Nephron (organoid): ENCODE measurements around the gene SYNGR2.

Experiments used
- H3K27ac Mint-ChIP-seq, 3 experiments: 2 replicates each; pipeline ENCODE4 v1.8.0; 2020; ENCODE audit warnings: mixed read lengths in 3 of 3, mild to moderate bottlenecking in 2 of 3, moderate library complexity in 1 of 3
- H3K27me3 Mint-ChIP-seq: 2 replicates; pipeline ENCODE4 v1.8.0; 2021; ENCODE audit warnings: low read depth, mild to moderate bottlenecking, moderate library complexity, mixed read lengths
- H3K36me3 Mint-ChIP-seq: 2 replicates; pipeline ENCODE4 v1.8.0; 2020; ENCODE audit warnings: low read depth, mixed read lengths
- H3K4me1 Mint-ChIP-seq: 2 replicates; pipeline ENCODE4 v1.8.0; 2020; ENCODE audit warnings: mixed read lengths
- H3K4me3 Mint-ChIP-seq, 3 experiments: 2 replicates each; pipeline ENCODE4 v1.8.0; 2020; ENCODE audit warnings: mild to moderate bottlenecking in 3 of 3, mixed read lengths in 3 of 3, moderate library complexity in 2 of 3
- H3K9me3 Mint-ChIP-seq: 2 replicates; pipeline ENCODE4 v1.8.0; 2020; ENCODE audit warnings: mixed read lengths
- TF ChIP-seq, protein P1 (sequence below), 3 experiments: fragments of 200-600 bp; sonication (generic); IDR thresholded peaks; one replicate each; pipeline ENCODE4 v1.5.0; 2021; ENCODE audit warnings: antibody characterized with exemption in 3 of 3; ENCODE audit not compliant: unreplicated experiment in 3 of 3

The SYNGR2 gene

DNA sequence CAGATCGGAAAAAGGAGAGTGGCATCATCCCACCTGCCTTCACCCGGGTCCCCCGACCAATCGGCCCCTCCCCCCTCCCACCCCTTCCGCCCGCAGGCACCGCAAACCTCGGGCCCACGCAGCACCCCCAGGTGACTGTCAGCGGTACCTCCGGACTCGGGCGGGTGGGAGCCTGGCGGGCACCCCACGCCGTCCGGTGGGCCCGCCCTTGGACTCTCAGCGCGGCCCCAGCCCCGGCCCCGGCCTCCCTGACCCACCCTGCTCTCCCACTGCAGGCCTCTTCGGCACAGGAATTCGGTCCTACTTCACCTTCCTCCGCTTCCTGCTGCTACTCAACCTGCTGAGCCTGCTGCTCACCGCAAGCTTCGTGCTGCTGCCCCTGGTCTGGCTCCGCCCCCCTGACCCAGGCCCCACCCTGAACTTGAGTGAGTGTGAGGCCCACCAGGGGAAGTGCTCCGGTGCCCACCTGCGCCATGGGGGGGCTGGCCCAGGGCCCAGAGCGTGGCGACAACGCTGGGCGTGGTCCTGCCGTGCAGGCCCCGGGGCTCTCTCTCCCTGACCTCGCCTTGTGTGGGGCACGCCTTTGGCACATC lies 36.2 kb upstream of the SYNGR2 start:
- Mint-ChIP-seq H3K36me3 (no peaks in the 10 kb centered on the region), H3K4me1 (peaks cover 14% of the 10 kb centered on the region), H3K27me3 (peaks cover 30% of the 10 kb centered on the region), H3K4me3 (peak overlapping the region in 2 of 3 experiments; percentile 16 to 59), H3K9me3 (no peaks in the 10 kb centered on the region), H3K27ac (no peak overlapping the region)
- TF ChIP-seq, protein P1, sequence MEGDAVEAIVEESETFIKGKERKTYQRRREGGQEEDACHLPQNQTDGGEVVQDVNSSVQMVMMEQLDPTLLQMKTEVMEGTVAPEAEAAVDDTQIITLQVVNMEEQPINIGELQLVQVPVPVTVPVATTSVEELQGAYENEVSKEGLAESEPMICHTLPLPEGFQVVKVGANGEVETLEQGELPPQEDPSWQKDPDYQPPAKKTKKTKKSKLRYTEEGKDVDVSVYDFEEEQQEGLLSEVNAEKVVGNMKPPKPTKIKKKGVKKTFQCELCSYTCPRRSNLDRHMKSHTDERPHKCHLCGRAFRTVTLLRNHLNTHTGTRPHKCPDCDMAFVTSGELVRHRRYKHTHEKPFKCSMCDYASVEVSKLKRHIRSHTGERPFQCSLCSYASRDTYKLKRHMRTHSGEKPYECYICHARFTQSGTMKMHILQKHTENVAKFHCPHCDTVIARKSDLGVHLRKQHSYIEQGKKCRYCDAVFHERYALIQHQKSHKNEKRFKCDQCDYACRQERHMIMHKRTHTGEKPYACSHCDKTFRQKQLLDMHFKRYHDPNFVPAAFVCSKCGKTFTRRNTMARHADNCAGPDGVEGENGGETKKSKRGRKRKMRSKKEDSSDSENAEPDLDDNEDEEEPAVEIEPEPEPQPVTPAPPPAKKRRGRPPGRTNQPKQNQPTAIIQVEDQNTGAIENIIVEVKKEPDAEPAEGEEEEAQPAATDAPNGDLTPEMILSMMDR (IDR thresholded peaks at IDR 0.05; ENCODE audit: unreplicated experiment in 3 of 3) = no peak

DNA sequence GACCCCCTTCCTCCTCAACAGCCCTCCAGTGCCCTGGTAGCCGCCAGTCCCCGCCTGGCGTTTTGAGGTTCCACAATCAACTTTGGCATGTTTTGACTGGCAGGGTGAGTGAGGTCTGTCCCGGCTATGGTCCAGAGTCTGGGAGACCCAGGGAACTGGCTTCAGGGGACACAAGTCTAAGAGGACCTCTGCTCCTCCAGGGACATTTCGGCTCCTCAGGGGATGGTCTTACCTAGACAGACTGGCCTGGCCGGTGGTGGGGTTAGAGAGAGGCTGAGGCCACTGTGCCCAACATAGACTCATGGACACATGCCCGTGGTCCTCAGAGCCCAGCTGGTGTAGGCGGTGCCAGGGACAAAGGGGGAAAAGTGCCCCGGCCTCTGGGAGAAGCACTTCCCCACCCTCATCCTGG lies 35.6 kb upstream of the SYNGR2 start:
- Mint-ChIP-seq H3K27me3 (peaks cover 30% of the 10 kb centered on the region), H3K4me1 (peaks cover 12% of the 10 kb centered on the region), H3K9me3 (no peaks in the 10 kb centered on the region), H3K36me3 (no peaks in the 10 kb centered on the region), H3K27ac (no peak overlapping the region), H3K4me3 (peak overlapping the region in 2 of 3 experiments; percentile 16 to 25)
- TF ChIP-seq, protein P1 (IDR thresholded peaks at IDR 0.05; ENCODE audit: unreplicated experiment in 3 of 3) = no peak

DNA sequence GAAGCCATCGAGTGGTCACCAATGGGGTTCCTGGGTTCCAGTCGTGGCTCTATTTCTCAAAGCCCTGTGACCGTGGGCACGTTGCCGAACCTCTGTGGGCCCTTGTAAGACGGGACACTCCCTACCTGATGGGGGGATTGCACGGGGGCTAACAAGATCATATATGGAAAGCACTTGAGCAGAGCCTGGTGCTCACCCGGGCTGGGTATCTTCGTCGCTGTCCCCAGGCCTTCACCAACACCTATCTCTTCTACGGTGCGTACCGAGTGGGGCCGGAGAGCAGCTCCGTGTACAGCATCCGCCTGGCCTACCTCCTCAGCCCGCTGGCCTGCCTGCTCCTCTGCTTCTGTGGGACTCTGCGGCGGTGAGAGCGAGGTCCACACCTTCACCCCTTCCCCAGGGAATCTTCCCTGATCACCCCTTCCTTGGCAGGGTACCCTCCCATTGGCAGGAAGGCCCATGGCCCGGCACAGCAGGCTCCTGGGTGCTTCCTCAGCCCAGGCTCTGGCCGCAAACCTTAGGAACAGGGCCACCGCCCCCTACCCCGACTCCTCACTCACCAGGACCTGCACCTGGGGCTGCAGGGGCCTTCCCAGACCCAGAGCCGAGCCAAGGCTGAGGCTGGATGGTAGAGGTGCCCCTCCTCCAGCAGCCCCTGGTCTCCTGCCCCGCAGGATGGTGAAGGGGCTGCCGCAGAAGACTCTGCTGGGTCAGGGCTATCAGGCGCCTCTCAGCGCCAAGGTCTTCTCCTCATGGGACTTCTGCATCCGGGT lies 35.0 kb upstream of the SYNGR2 start:
- Mint-ChIP-seq H3K27me3 (peaks cover 30% of the 10 kb centered on the region), H3K36me3 (no peaks in the 10 kb centered on the region), H3K4me1 (peaks cover 12% of the 10 kb centered on the region), H3K4me3 (no peak overlapping the region), H3K9me3 (no peaks in the 10 kb centered on the region), H3K27ac (no peak overlapping the region)
- TF ChIP-seq, protein P1 (IDR thresholded peaks at IDR 0.05; ENCODE audit: unreplicated experiment in 3 of 3) = no peak

DNA sequence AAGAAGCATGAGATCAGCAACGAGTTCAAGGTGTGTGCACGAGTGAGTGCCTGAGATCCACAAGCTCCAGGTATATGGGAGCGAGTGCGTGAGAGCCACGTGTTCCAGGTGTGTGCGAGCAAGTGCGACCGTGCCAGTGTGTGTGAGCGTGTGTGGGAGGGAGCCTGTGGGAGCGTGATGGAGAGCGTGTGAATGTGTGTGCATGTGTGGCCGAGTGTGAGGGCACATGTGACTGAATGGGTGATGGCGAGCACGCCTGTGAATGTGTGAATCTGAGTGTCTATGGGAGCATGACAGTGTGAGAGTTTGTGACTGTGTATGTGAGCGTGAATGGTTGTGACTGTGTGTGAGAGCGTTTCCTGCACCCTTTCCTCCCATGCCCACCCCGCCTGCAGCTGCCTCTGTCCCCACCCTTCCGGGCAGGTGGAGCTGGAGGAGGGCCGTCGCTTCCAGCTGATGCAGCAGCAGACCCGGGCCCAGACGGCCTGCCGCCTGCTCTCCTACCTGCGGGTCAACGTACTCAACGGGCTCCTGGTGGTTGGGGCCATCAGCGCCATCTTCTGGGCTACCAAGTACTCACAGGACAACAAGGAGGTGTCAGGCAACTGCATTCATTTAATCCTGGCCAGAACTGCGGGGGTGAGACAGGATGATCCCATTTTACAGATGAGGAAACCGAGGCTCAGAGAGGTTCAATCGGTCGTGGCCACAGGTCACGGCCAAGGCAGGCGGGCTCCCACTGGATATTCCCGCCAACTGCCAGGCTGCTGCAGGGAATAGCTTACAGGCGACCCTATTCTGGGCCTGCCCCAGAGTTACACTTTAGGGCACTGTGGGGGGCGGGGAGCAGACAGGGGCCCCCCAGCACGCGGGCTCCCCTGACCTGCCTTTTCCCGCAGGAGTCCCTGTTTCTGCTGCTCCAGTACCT lies 34.1 kb upstream of the SYNGR2 start:
- Mint-ChIP-seq H3K27ac (peak overlapping the region in 1 of 3 experiments; percentile 11), H3K4me3 (no peak overlapping the region), H3K27me3 (peaks cover 30% of the 10 kb centered on the region), H3K4me1 (peaks cover 5% of the 10 kb centered on the region), H3K9me3 (no peaks in the 10 kb centered on the region), H3K36me3 (no peaks in the 10 kb centered on the region)
- TF ChIP-seq, protein P1 (IDR thresholded peaks at IDR 0.05; ENCODE audit: unreplicated experiment in 3 of 3) = peak; percentile 16 to 32 (median 19)

DNA sequence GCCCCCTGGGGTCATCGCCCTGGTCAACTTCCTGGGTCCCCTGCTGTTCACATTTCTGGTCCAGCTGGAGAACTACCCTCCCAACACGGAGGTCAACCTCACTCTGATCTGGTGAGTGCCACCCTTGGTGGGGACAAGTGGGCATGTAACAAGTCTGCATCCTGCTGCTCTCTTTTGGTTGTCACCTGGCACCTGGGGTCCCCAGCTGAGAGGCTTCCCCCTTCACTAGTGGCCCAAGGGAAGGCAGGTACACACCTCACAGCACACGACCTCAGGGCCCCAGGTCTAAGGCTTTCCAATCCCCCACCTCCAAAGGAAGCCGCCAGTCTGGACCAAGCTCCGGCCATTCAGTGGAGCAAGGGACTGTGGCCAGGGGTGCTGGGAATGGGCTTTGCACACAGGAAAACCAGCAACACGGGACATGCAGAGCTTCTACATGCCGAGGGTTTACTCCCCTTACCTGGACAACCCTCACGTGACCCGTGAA lies 33.4 kb upstream of the SYNGR2 start:
- no peaks in the 10 kb centered on the region for H3K36me3 Mint-ChIP-seq
- no peaks in the 10 kb centered on the region for H3K9me3 Mint-ChIP-seq
- TF ChIP-seq, protein P1 (IDR thresholded peaks at IDR 0.05; ENCODE audit: unreplicated experiment in 3 of 3) = no peak
- H3K4me3 Mint-ChIP-seq = no peak overlapping the region
- H3K4me1 Mint-ChIP-seq = peaks cover 1% of the 10 kb centered on the region
- no peak overlapping the region for H3K27ac Mint-ChIP-seq
- H3K27me3 Mint-ChIP-seq = peaks cover 29% of the 10 kb centered on the region
